Loucy (cell line): ENCODE data around the gene PARN.

ENCODE experiments used
- H2AFZ ChIP-seq: fragments of 200-600 bp; sonication (generic); 2 replicates; pipeline ENCODE4 v1.6.0; 2016; ENCODE audit warnings: antibody characterized with exemption, mild to moderate bottlenecking, low read length, moderate library complexity
- H3F3A ChIP-seq: fragments of 200-600 bp; 2 replicates; pipeline ENCODE4 v1.6.0; 2016; ENCODE audit warnings: antibody characterized with exemption, low read depth, mild to moderate bottlenecking
- H3K27me3 ChIP-seq: fragments of 200-600 bp; sonication (generic); 2 replicates; pipeline ENCODE4 v1.6.1; 2014; ENCODE audit warnings: low read length, mild to moderate bottlenecking; ENCODE audit not compliant: insufficient read depth, poor library complexity, severe bottlenecking
- H3K36me3 ChIP-seq: fragments of 200-600 bp; sonication (generic); 2 replicates; pipeline ENCODE4 v1.6.1; 2016; ENCODE audit warnings: low read length; ENCODE audit not compliant: insufficient read depth
- H3K4me1 ChIP-seq: fragments of 200-600 bp; sonication (generic); 2 replicates; pipeline ENCODE4 v1.5.1; 2014; ENCODE audit warnings: low read length, mild to moderate bottlenecking; ENCODE audit not compliant: insufficient read depth, poor library complexity, severe bottlenecking
- H3K4me2 ChIP-seq: fragments of 200-600 bp; sonication (generic); 2 replicates; pipeline ENCODE4 v1.6.0; 2014; ENCODE audit warnings: antibody characterized with exemption, low read length, low read depth, mild to moderate bottlenecking; ENCODE audit not compliant: poor library complexity, severe bottlenecking
- H3K4me3 ChIP-seq: fragments of 200-600 bp; sonication (generic); 2 replicates; pipeline ENCODE4 v1.5.1; 2014; ENCODE audit warnings: low read length, mild to moderate bottlenecking, mixed read lengths; ENCODE audit not compliant: poor library complexity, severe bottlenecking
- H3K79me2 ChIP-seq: fragments of 200-600 bp; sonication (generic); 2 replicates; pipeline ENCODE4 v1.6.1; 2014; ENCODE audit warnings: low read length; ENCODE audit not compliant: insufficient read depth
- H3K9ac ChIP-seq: fragments of 200-600 bp; sonication (generic); 2 replicates; pipeline ENCODE4 v1.6.0; 2014; ENCODE audit warnings: mild to moderate bottlenecking, low read depth, low read length, moderate library complexity; ENCODE audit not compliant: poor library complexity, severe bottlenecking
- H3K9me2 ChIP-seq: fragments of 200-600 bp; sonication (generic); replicated peaks from 2 replicates; pipeline ENCODE4 v1.6.1; 2016; ENCODE audit warnings: low read depth, low read length, mixed read lengths
- H3K9me3 ChIP-seq: fragments of 200-600 bp; sonication (generic); 2 replicates; pipeline ENCODE4 v1.6.1; 2014; ENCODE audit warnings: mild to moderate bottlenecking, antibody characterized with exemption, low read length, low read depth; ENCODE audit not compliant: insufficient read depth
- H4K20me1 ChIP-seq: fragments of 200-600 bp; sonication (generic); 2 replicates; pipeline ENCODE4 v1.6.0; 2014; ENCODE audit warnings: antibody characterized with exemption, low read length, mild to moderate bottlenecking; ENCODE audit not compliant: insufficient read depth, poor library complexity, severe bottlenecking
- EZH2phosphoT487 ChIP-seq: fragments of 200-600 bp; IDR thresholded peaks from 2 replicates; pipeline ENCODE4 v1.6.1; 2018; ENCODE audit warnings: antibody characterized with exemption, mild to moderate bottlenecking, moderate library complexity, borderline replicate concordance
- TF ChIP-seq, protein P1 (sequence below): fragments of 200-600 bp; sonication (generic); conservative IDR thresholded peaks from 2 replicates; pipeline ENCODE4 v1.5.1; 2014; ENCODE audit warnings: mild to moderate bottlenecking, antibody characterized with exemption, low read length

The PARN gene

DNA sequence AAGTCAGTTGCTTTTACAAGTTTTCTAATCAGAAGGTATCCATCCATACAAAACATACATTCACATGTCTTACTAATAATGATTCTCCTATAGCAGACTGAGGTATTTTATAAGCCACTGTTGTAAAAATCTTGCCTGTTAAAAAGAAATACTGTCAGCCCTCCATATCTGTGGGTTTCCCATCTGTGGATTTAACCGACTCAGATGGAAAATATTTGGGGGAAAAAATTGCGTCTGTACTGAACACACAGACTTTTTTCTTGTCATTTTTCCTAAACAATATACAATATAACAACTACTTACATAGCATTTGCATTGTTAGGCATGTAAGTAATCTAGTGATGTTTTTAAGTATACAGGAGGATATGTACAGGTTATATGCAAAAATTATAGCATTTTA, 90.4 kb downstream of the PARN start:
- TF ChIP-seq, protein P1, sequence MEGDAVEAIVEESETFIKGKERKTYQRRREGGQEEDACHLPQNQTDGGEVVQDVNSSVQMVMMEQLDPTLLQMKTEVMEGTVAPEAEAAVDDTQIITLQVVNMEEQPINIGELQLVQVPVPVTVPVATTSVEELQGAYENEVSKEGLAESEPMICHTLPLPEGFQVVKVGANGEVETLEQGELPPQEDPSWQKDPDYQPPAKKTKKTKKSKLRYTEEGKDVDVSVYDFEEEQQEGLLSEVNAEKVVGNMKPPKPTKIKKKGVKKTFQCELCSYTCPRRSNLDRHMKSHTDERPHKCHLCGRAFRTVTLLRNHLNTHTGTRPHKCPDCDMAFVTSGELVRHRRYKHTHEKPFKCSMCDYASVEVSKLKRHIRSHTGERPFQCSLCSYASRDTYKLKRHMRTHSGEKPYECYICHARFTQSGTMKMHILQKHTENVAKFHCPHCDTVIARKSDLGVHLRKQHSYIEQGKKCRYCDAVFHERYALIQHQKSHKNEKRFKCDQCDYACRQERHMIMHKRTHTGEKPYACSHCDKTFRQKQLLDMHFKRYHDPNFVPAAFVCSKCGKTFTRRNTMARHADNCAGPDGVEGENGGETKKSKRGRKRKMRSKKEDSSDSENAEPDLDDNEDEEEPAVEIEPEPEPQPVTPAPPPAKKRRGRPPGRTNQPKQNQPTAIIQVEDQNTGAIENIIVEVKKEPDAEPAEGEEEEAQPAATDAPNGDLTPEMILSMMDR = no peak
- no peak for TF ChIP-seq EZH2phosphoT487
- H3F3A ChIP-seq = no peaks in the 10 kb centered on the region
- no peaks in the 10 kb centered on the region for H3K9me2 ChIP-seq
- no peaks in the 10 kb centered on the region for H3K4me1 ChIP-seq
- H3K9me3 ChIP-seq = no peaks in the 10 kb centered on the region
- no peaks in the 10 kb centered on the region for H3K79me2 ChIP-seq
- H3K4me3 ChIP-seq = no peak overlapping the region
- 0 out of 2 replicates have a peak, but pooled peaks cover 9% of the 10 kb centered on the region for H3K36me3 ChIP-seq
- H3K4me2 ChIP-seq = no peak overlapping the region
- no peaks in the 10 kb centered on the region for H3K27me3 ChIP-seq
- H3K9ac ChIP-seq = no peak overlapping the region
- no peaks in the 10 kb centered on the region for H4K20me1 ChIP-seq
- no peak overlapping the region for H2AFZ ChIP-seq

DNA sequence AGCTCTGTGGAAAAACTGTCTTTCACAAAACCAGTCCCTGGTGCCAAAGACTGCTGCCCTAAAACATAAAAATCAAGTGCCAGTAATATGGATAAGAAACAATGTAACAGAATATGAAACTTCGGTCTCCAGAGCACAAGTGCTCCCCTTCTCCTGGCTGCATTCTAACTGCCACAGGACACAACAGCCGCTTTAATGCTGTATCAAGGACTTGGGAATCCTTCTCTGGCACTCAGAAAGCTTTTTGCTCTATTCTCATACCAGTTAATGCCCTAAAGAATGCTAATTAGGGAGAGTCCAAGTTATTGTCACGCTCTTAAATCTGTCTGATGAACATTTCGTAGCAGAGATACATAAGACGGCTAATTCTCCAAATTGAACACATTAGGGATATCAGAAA, 90.9 kb downstream of the PARN start:
- no peaks in the 10 kb centered on the region for H3K79me2 ChIP-seq
- H2AFZ ChIP-seq = no peak overlapping the region
- no peaks in the 10 kb centered on the region for H3K27me3 ChIP-seq
- H3K9me2 ChIP-seq = no peaks in the 10 kb centered on the region
- TF ChIP-seq EZH2phosphoT487 = no peak
- TF ChIP-seq, protein P1 = no peak
- no peaks in the 10 kb centered on the region for H3K9me3 ChIP-seq
- H3K36me3 ChIP-seq = 0 out of 2 replicates have a peak, but pooled peaks cover 9% of the 10 kb centered on the region
- no peaks in the 10 kb centered on the region for H4K20me1 ChIP-seq
- H3K9ac ChIP-seq = no peak overlapping the region
- no peak overlapping the region for H3K4me3 ChIP-seq
- H3K4me2 ChIP-seq = no peak overlapping the region
- no peaks in the 10 kb centered on the region for H3K4me1 ChIP-seq
- H3F3A ChIP-seq = no peaks in the 10 kb centered on the region

DNA sequence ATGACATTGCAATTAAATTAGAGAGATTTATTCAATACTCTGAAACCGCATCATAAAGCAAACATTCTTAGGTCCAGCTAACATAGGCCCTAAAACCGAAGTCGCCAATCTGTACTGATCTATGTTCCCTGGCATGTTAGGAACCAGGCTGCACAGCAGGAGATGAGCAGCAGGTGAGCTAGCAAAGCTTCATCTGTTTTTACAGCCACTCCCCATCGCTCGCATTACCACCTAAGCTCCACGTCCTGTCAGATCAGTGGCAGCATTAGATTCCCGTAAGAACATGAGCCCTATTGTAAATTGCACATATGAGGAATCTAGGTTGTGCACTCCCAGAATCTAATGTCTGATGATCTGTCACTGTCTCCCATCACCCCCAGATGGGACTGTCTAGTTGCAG, 91.5 kb downstream of the PARN start:
- no peak for TF ChIP-seq EZH2phosphoT487
- TF ChIP-seq, protein P1 = no peak
- Histone ChIP-seq H3K4me3 (no peak overlapping the region), H3K9ac (no peak overlapping the region), H3K4me2 (no peak overlapping the region), H3K9me3 (no peaks in the 10 kb centered on the region), H3K9me2 (no peaks in the 10 kb centered on the region), H3K36me3 (0 out of 2 replicates have a peak, but pooled peaks cover 9% of the 10 kb centered on the region), H2AFZ (no peak overlapping the region), H3K79me2 (no peaks in the 10 kb centered on the region), H3F3A (no peaks in the 10 kb centered on the region), H4K20me1 (no peaks in the 10 kb centered on the region), H3K4me1 (no peaks in the 10 kb centered on the region), H3K27me3 (no peaks in the 10 kb centered on the region)
